GM12878 (cell line): Measurements from ENCODE around the gene SSBP3. TPM values are rescaled to one million over a fixed set of nuclear protein-coding genes. Genes with fewer than 3 reads are reported as not detected.

Source experiments
- CHD4 ChIP-seq: fragments of 200-600 bp; sonication (generic); IDR thresholded peaks from 2 replicates; pipeline ENCODE4 v1.6.1; 2016; ENCODE audit warnings: mild to moderate bottlenecking
- CREM ChIP-seq: IDR thresholded peaks from 2 replicates; pipeline ENCODE4 v1.6.1; 2014; ENCODE audit warnings: antibody characterized with exemption, low read depth
- EZH2 ChIP-seq: IDR thresholded peaks from 2 replicates; pipeline ENCODE4 v1.6.1; 2012; ENCODE audit warnings: low read depth, mild to moderate bottlenecking, control low read depth, inconsistent platforms, low read length, borderline replicate concordance; ENCODE audit not compliant: control insufficient read depth
- FOXM1 ChIP-seq: IDR thresholded peaks from 2 replicates; pipeline ENCODE4 v1.6.1; 2012; ENCODE audit warnings: low read depth, mild to moderate bottlenecking, inconsistent platforms, low read length, moderate library complexity
- GABPA ChIP-seq: IDR thresholded peaks from 2 replicates; pipeline ENCODE4 v1.6.1; 2014; ENCODE audit warnings: antibody characterized with exemption, low read depth, mild to moderate bottlenecking, inconsistent platforms
- GATAD2B ChIP-seq: fragments of 450-650 bp; conservative IDR thresholded peaks from 2 replicates; pipeline ENCODE4 v1.6.1; 2017; ENCODE audit warnings: low read depth, mild to moderate bottlenecking, moderate library complexity
- KLF5 ChIP-seq: fragments of 450-650 bp; IDR thresholded peaks from 2 replicates; pipeline ENCODE4 v1.6.1; 2014; ENCODE audit warnings: mild to moderate bottlenecking; ENCODE audit not compliant: partially characterized antibody
- MAX ChIP-seq: IDR thresholded peaks from 2 replicates; pipeline ENCODE4 v1.6.1; 2012; ENCODE audit warnings: low read depth, low read length, improper control_type of control experiment
- NFIC ChIP-seq: IDR thresholded peaks from 2 replicates; pipeline ENCODE4 v1.6.1; 2012; ENCODE audit warnings: low read depth, mild to moderate bottlenecking, inconsistent platforms, low read length, moderate library complexity
- NR2C1 ChIP-seq: fragments of 450-650 bp; IDR thresholded peaks from 2 replicates; pipeline ENCODE4 v1.6.1; 2017; ENCODE audit warnings: antibody characterized with exemption, mild to moderate bottlenecking, moderate library complexity
- PBX3 ChIP-seq: IDR thresholded peaks from 2 replicates; pipeline ENCODE4 v1.6.1; 2011; ENCODE audit warnings: mild to moderate bottlenecking, low read depth, low read length, moderate library complexity; ENCODE audit not compliant: insufficient replicate concordance
- POLR2AphosphoS2 ChIP-seq: IDR thresholded peaks from 2 replicates; pipeline ENCODE4 v1.6.1; 2011; ENCODE audit warnings: low read depth, mild to moderate bottlenecking, low read length, improper control_type of control experiment, moderate library complexity
- POLR2AphosphoS5 ChIP-seq: IDR thresholded peaks from 2 replicates; pipeline ENCODE4 v1.6.1; 2011; ENCODE audit warnings: mild to moderate bottlenecking, low read length, inconsistent platforms
- RAD21 ChIP-seq: IDR thresholded peaks from 2 replicates; pipeline ENCODE4 v1.6.1; 2011; ENCODE audit warnings: mild to moderate bottlenecking, low read depth, low read length, moderate library complexity; ENCODE audit not compliant: insufficient read depth
- SMC3 ChIP-seq: IDR thresholded peaks from 2 replicates; pipeline ENCODE4 v1.6.1; 2011; ENCODE audit warnings: low read length, improper control_type of control experiment, borderline replicate concordance
- SRF ChIP-seq, 2 experiments: IDR thresholded peaks; 2 replicates each; pipeline ENCODE4 v1.6.1; 2011; ENCODE audit warnings: low read depth in 2 of 2, low read length in 2 of 2, mild to moderate bottlenecking in 1 of 2, moderate library complexity in 1 of 2
- SUZ12 ChIP-seq: fragments of 200-600 bp; sonication (generic); IDR thresholded peaks from one replicate; pipeline ENCODE4 v1.6.1; 2018; ENCODE audit warnings: antibody characterized with exemption, mild to moderate bottlenecking; ENCODE audit not compliant: unreplicated experiment
- WRNIP1 ChIP-seq: IDR thresholded peaks from 2 replicates; pipeline ENCODE4 v1.6.1; 2011; ENCODE audit warnings: low read depth, low read length, improper control_type of control experiment, borderline replicate concordance
- ZBTB40 ChIP-seq: fragments of 450-650 bp; IDR thresholded peaks from 2 replicates; pipeline ENCODE4 v1.6.1; 2016; ENCODE audit warnings: mild to moderate bottlenecking, moderate library complexity, borderline replicate concordance
- polyA plus RNA-seq, 11 experiments: library from polyadenylated mRNA; depleted of rRNA in 4 of 11; unstranded in 6 of 11; stranded (reverse) in 5 of 11; fragments of >200 nt; fragmentation: Nextera tagmentation in 4 of 11; fragmentation: Illumina TruSeq in 1 of 11; extraction: Ambion mirVana in 4 of 11; extraction: Trizol in 1 of 11; gene quantifications; 1 replicate in 1 of 11; 2 replicates in 10 of 11; pipeline versions ENCODE4 v1.2.1 to v1.2.3, GENCODE V29; 2011 to 2016; ENCODE audit warnings: inconsistent platforms in 2 of 11, missing spikeins in 2 of 11, low read depth in 1 of 11
- total RNA-seq, 4 experiments: library from RNA; depleted of rRNA in 3 of 4; stranded (reverse); fragments of >200 nt in 3 of 4; fragmentation: Illumina TruSeq in 1 of 4; extraction: Trizol in 1 of 4; gene quantifications; 2 replicates each; pipeline versions ENCODE4 v1.2.1 to v1.2.3, GENCODE V29; 2013 to 2021
- TF ChIP-seq, protein P1 (sequence below): fragments of 450-650 bp; IDR thresholded peaks from 2 replicates; pipeline ENCODE4 v1.6.1; 2018; ENCODE audit warnings: borderline replicate concordance, mild to moderate bottlenecking; ENCODE audit not compliant: partially characterized antibody
- TF ChIP-seq, protein P2 (sequence below): IDR thresholded peaks from 2 replicates; pipeline ENCODE4 v1.6.1; 2011; ENCODE audit warnings: low read depth, low read length, improper control_type of control experiment, borderline replicate concordance

Gene SSBP3
- total and polyA plus RNA-seq, 10 of the 15 experiments (the other 5 are each of a cell fraction or from before 2014, with no cell fraction given): 4.1 to 51.7 (median 17.1) TPM

DNA sequence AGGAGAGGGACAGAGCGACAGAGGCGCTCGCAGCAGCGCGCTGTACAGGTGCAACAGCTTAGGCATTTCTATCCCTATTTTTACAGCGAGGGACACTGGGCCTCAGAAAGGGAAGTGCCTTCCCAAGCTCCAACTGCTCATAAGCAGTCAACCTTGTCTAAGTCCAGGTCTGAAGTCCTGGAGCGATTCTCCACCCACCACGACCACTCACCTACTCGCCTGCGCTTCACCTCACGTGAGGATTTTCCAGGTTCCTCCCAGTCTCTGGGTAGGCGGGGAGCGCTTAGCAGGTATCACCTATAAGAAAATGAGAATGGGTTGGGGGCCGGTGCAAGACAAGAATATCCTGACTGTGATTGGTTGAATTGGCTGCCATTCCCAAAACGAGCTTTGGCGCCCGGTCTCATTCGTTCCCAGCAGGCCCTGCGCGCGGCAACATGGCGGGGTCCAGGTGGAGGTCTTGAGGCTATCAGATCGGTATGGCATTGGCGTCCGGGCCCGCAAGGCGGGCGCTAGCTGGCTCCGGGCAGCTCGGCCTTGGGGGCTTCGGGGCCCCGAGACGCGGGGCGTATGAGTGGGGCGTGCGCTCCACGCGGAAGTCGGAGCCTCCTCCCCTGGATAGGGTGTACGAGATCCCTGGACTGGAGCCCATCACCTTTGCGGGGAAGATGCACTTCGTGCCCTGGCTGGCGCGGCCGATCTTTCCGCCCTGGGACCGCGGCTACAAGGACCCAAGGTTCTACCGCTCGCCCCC lies 206.3 kb downstream of the SSBP3 start, which contains the start of the genes CYB5RL and MRPL37 (continued):
- TF ChIP-seq GABPA (no peak), NR2C1 (no peak), WRNIP1 (no peak), NFIC (no peak), SRF (IDR thresholded peaks at IDR 0.05; ENCODE audit: low read depth in 2 of 2, low read length in 2 of 2) (no peak), MAX (no peak; the same call in 1 of the 2 replicates), RAD21 (no peak), KLF5 (no peak), PBX3 (peak; percentile 99), GATAD2B (no peak), ZBTB40 (no peak), CHD4 (no peak), SUZ12 (no peak), POLR2AphosphoS5 (peak; percentile 94), POLR2AphosphoS2 (peak; percentile 67; the same call in 1 of the 2 replicates), CREM (peak; percentile 68; the same call in 1 of the 2 replicates), SMC3 (no peak), FOXM1 (no peak), EZH2 (no peak)
- TF ChIP-seq, protein P1, sequence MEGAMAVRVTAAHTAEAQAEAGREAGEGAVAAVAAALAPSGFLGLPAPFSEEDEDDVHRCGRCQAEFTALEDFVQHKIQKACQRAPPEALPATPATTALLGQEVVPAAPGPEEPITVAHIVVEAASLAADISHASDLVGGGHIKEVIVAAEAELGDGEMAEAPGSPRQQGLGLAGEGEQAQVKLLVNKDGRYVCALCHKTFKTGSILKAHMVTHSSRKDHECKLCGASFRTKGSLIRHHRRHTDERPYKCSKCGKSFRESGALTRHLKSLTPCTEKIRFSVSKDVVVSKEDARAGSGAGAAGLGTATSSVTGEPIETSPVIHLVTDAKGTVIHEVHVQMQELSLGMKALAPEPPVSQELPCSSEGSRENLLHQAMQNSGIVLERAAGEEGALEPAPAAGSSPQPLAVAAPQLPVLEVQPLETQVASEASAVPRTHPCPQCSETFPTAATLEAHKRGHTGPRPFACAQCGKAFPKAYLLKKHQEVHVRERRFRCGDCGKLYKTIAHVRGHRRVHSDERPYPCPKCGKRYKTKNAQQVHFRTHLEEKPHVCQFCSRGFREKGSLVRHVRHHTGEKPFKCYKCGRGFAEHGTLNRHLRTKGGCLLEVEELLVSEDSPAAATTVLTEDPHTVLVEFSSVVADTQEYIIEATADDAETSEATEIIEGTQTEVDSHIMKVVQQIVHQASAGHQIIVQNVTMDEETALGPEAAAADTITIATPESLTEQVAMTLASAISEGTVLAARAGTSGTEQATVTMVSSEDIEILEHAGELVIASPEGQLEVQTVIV: no peak
- TF ChIP-seq, protein P2, sequence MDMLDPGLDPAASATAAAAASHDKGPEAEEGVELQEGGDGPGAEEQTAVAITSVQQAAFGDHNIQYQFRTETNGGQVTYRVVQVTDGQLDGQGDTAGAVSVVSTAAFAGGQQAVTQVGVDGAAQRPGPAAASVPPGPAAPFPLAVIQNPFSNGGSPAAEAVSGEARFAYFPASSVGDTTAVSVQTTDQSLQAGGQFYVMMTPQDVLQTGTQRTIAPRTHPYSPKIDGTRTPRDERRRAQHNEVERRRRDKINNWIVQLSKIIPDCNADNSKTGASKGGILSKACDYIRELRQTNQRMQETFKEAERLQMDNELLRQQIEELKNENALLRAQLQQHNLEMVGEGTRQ: peak; percentile 23
